HEK293 (cell line): Measurements from ENCODE around the gene SIGLEC5.

Source experiments
- CTCF ChIA-PET: fragments of 350-600 bp; formaldehyde crosslinking; extraction: SDS; loops from one replicate; lab custom pipeline; 2021; ENCODE audit warnings: antibody characterized with exemption; lab: Yijun Ruan, JAX
- POLR2A ChIA-PET: fragments of 300-600 bp; formaldehyde crosslinking; extraction: SDS; loops from one replicate; lab custom pipeline; 2020; ENCODE audit warnings: antibody characterized with exemption, inconsistent platforms; lab: Yijun Ruan, JAX
- H3K27ac ChIP-seq: fragments of 200-500 bp; sonication (Bioruptor generic); 2 replicates; pipeline ENCODE4 v1.5.1; 2014; ENCODE audit warnings: low read depth, low read length, control low read depth, inconsistent platforms; ENCODE audit errors: extremely low read depth
- H3K36me3 ChIP-seq, 2 experiments: fragments of 200-500 bp in 1 of 2; sonication (Bioruptor generic) in 1 of 2; 1 replicate in 1 of 2; 2 replicates in 1 of 2; pipeline ENCODE4 v1.5.1; 2014 to 2017; ENCODE audit warnings: inconsistent platforms in 2 of 2, low read length in 2 of 2; ENCODE audit not compliant: control insufficient read depth in 2 of 2, insufficient read depth in 1 of 2
- H3K4me1 ChIP-seq: fragments of 200-500 bp; sonication (Bioruptor generic); 2 replicates; pipeline ENCODE4 v1.5.1; 2014; ENCODE audit warnings: mild to moderate bottlenecking, low read length, inconsistent platforms; ENCODE audit not compliant: control insufficient read depth, insufficient read depth
- H3K4me3 ChIP-seq: 2 replicates; pipeline ENCODE4 v1.5.1; 2011; ENCODE audit warnings: low read depth, mild to moderate bottlenecking, control low read depth, low read length, moderate library complexity
- H3K9me3 ChIP-seq: fragments of 200-500 bp; sonication (Bioruptor generic); 2 replicates; pipeline ENCODE4 v1.5.1; 2014; ENCODE audit warnings: low read depth, low read length, inconsistent platforms; ENCODE audit not compliant: control insufficient read depth, insufficient read depth
- MZF1 ChIP-seq: fragments of 450-650 bp; formaldehyde crosslinking; IDR thresholded peaks from 2 replicates; pipeline ENCODE4 v1.5.1; 2017; ENCODE audit warnings: missing biosample characterization, missing genetic modification characterization, borderline replicate concordance
- SALL2 ChIP-seq: fragments of 450-650 bp; formaldehyde crosslinking; IDR thresholded peaks from 2 replicates; pipeline ENCODE4 v1.5.0; 2017; ENCODE audit warnings: missing biosample characterization, mild to moderate bottlenecking, missing genetic modification characterization, borderline replicate concordance
- ZBTB48 ChIP-seq: fragments of 450-650 bp; formaldehyde crosslinking; IDR thresholded peaks from 2 replicates; pipeline ENCODE4 v1.5.1; 2016; ENCODE audit warnings: missing biosample characterization, missing genetic modification characterization
- ZEB2 ChIP-seq: fragments of 450-650 bp; formaldehyde crosslinking; IDR thresholded peaks from 2 replicates; pipeline ENCODE4 v1.5.1; 2016; ENCODE audit warnings: missing biosample characterization, missing genetic modification characterization
- ZNF114 ChIP-seq: fragments of 450-650 bp; formaldehyde crosslinking; IDR thresholded peaks from 2 replicates; pipeline ENCODE4 v1.5.0; 2017; ENCODE audit warnings: missing biosample characterization, missing genetic modification characterization
- ZNF132 ChIP-seq: fragments of 450-650 bp; formaldehyde crosslinking; IDR thresholded peaks from 2 replicates; pipeline ENCODE4 v1.5.1; 2017; ENCODE audit warnings: missing biosample characterization, missing genetic modification characterization, borderline replicate concordance
- ZNF174 ChIP-seq: fragments of 450-650 bp; formaldehyde crosslinking; IDR thresholded peaks from 2 replicates; pipeline ENCODE4 v1.5.0; 2017; ENCODE audit warnings: missing biosample characterization, mild to moderate bottlenecking, missing genetic modification characterization
- ZNF202 ChIP-seq: fragments of 450-650 bp; formaldehyde crosslinking; IDR thresholded peaks from 2 replicates; pipeline ENCODE4 v1.5.1; 2016; ENCODE audit warnings: missing biosample characterization, missing genetic modification characterization, borderline replicate concordance
- ZNF324 ChIP-seq: fragments of 450-650 bp; formaldehyde crosslinking; IDR thresholded peaks from 2 replicates; pipeline ENCODE4 v1.5.1; 2016; ENCODE audit warnings: missing biosample characterization, missing genetic modification characterization
- ZNF529 ChIP-seq: fragments of 450-650 bp; formaldehyde crosslinking; IDR thresholded peaks from 2 replicates; pipeline ENCODE4 v1.5.1; 2017; ENCODE audit warnings: missing genetic modification characterization, missing biosample characterization; ENCODE audit not compliant: insufficient replicate concordance
- ZNF548 ChIP-seq: fragments of 450-650 bp; formaldehyde crosslinking; IDR thresholded peaks from 2 replicates; pipeline ENCODE4 v1.5.1; 2016; ENCODE audit warnings: missing biosample characterization, missing genetic modification characterization
- TF ChIP-seq, protein P1 (sequence below): fragments of 450-650 bp; formaldehyde crosslinking; IDR thresholded peaks from 2 replicates; pipeline ENCODE4 v1.5.1; 2017; ENCODE audit warnings: missing biosample characterization, missing genetic modification characterization
- TF ChIP-seq, protein P2 (sequence below): fragments of 450-650 bp; formaldehyde crosslinking; IDR thresholded peaks from 2 replicates; pipeline ENCODE4 v1.5.1; 2016; ENCODE audit warnings: missing biosample characterization, missing genetic modification characterization, borderline replicate concordance
- TF ChIP-seq, protein P3 (sequence below): fragments of 450-650 bp; formaldehyde crosslinking; IDR thresholded peaks from 2 replicates; pipeline ENCODE4 v1.5.0; 2017; ENCODE audit warnings: missing biosample characterization, missing genetic modification characterization, borderline replicate concordance

SIGLEC5 gene

DNA sequence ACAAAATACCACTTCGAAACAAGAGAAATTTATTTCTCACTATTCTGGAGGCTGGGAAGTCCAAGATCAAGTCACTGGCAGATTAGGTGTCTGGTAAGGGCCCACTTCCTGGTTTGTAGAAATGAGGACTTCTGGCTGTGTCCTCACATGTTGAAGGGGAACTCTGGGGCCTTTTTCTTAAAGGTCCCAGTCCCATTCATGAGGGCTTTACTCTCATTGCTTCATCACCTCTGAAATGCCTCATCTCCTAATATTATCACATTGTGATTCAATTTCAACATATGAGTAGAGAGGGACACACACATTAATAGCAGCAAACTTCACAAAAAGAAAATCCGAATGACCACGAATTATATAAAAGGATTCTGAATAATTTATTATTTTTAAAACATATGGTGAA lies 38.0 kb upstream of the SIGLEC5 start (continued):
- TF ChIP-seq, protein P1, sequence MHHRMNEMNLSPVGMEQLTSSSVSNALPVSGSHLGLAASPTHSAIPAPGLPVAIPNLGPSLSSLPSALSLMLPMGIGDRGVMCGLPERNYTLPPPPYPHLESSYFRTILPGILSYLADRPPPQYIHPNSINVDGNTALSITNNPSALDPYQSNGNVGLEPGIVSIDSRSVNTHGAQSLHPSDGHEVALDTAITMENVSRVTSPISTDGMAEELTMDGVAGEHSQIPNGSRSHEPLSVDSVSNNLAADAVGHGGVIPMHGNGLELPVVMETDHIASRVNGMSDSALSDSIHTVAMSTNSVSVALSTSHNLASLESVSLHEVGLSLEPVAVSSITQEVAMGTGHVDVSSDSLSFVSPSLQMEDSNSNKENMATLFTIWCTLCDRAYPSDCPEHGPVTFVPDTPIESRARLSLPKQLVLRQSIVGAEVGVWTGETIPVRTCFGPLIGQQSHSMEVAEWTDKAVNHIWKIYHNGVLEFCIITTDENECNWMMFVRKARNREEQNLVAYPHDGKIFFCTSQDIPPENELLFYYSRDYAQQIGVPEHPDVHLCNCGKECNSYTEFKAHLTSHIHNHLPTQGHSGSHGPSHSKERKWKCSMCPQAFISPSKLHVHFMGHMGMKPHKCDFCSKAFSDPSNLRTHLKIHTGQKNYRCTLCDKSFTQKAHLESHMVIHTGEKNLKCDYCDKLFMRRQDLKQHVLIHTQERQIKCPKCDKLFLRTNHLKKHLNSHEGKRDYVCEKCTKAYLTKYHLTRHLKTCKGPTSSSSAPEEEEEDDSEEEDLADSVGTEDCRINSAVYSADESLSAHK (tag by site-specific recombination), result no peak
- TF ChIP-seq ZNF324, result no peak
- no peak for TF ChIP-seq ZNF114 (tag by site-specific recombination)
- no peak for TF ChIP-seq ZEB2 (tag by site-specific recombination)
- TF ChIP-seq SALL2, result no peak

DNA sequence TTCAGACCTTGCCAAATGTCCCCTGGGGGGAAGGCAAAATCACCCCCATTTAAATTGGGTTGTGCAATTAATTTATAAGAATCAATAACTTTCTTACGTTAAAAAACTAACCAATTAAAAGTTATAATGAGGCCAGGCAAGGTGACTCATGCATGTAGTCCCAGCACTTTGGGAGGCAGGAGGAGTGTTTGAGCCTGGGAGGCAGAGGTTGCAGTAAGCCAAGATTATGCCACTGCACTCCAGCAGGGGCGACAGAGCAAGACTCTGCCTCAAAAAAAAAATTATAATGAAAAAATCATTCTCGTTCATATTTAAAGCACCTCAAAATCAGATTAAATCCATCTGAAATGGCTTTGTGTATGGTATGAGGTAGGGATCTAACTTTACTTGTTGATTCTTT lies 34.8 kb upstream of the SIGLEC5 start:
- Histone ChIP-seq H3K4me1 (no peaks in the 10 kb centered on the region), H3K27ac (no peak overlapping the region), H3K9me3 (no peaks in the 10 kb centered on the region), H3K4me3 (no peak overlapping the region), H3K36me3 (no peaks in the 10 kb centered on the region)
- POLR2A ChIA-PET, result no interaction called here
- CTCF ChIA-PET, result interaction anchor here (0.9 kb wide), 1 partner anchor 11 kb away, joined by 3 read pairs; no protein-coding TSS in a partner anchor
- TF ChIP-seq ZNF132 (tag by site-specific recombination) (no peak), ZNF202 (no peak), ZBTB48 (tag by site-specific recombination) (no peak), MZF1 (no peak), ZNF548 (tag by site-specific recombination) (no peak)
- TF ChIP-seq, protein P2, sequence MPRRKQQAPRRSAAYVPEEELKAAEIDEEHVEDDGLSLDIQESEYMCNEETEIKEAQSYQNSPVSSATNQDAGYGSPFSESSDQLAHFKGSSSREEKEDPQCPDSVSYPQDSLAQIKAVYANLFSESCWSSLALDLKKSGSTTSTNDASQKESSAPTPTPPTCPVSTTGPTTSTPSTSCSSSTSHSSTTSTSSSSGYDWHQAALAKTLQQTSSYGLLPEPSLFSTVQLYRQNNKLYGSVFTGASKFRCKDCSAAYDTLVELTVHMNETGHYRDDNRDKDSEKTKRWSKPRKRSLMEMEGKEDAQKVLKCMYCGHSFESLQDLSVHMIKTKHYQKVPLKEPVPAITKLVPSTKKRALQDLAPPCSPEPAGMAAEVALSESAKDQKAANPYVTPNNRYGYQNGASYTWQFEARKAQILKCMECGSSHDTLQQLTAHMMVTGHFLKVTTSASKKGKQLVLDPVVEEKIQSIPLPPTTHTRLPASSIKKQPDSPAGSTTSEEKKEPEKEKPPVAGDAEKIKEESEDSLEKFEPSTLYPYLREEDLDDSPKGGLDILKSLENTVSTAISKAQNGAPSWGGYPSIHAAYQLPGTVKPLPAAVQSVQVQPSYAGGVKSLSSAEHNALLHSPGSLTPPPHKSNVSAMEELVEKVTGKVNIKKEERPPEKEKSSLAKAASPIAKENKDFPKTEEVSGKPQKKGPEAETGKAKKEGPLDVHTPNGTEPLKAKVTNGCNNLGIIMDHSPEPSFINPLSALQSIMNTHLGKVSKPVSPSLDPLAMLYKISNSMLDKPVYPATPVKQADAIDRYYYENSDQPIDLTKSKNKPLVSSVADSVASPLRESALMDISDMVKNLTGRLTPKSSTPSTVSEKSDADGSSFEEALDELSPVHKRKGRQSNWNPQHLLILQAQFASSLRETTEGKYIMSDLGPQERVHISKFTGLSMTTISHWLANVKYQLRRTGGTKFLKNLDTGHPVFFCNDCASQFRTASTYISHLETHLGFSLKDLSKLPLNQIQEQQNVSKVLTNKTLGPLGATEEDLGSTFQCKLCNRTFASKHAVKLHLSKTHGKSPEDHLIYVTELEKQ, result no peak
- TF ChIP-seq, protein P3, sequence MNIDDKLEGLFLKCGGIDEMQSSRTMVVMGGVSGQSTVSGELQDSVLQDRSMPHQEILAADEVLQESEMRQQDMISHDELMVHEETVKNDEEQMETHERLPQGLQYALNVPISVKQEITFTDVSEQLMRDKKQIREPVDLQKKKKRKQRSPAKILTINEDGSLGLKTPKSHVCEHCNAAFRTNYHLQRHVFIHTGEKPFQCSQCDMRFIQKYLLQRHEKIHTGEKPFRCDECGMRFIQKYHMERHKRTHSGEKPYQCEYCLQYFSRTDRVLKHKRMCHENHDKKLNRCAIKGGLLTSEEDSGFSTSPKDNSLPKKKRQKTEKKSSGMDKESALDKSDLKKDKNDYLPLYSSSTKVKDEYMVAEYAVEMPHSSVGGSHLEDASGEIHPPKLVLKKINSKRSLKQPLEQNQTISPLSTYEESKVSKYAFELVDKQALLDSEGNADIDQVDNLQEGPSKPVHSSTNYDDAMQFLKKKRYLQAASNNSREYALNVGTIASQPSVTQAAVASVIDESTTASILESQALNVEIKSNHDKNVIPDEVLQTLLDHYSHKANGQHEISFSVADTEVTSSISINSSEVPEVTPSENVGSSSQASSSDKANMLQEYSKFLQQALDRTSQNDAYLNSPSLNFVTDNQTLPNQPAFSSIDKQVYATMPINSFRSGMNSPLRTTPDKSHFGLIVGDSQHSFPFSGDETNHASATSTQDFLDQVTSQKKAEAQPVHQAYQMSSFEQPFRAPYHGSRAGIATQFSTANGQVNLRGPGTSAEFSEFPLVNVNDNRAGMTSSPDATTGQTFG (tag by site-specific recombination), result no peak

DNA sequence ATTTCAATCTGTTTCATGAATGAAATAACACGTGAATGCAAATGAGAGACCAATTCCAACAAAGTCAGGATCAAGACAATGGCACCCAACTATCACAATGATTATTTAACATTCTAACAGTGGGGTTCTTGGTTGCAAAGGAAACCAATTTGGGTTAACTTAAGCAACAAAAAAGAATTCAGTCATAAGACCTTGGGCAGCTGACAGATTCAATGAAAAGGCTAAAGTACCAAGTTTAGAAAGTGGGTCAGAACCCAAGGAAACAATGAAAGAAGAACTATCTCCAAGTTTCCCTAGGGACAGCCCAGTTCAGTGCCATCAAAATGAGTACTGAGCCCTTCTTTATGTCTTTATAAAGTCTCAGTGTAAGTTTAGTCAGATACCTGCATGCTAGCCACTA lies 33.9 kb upstream of the SIGLEC5 start:
- Histone ChIP-seq H3K36me3 (no peaks in the 10 kb centered on the region), H3K4me3 (no peak overlapping the region), H3K4me1 (no peaks in the 10 kb centered on the region), H3K27ac (no peak overlapping the region), H3K9me3 (no peaks in the 10 kb centered on the region)
- CTCF ChIA-PET, result interaction anchor here (0.7 to 0.9 kb wide), 2 partner anchors 11 to 345 kb away, joined by 3 read pairs; no protein-coding TSS in a partner anchor
- POLR2A ChIA-PET, result no interaction called here
- TF ChIP-seq ZNF174 (tag by site-specific recombination), result no peak
- no peak for TF ChIP-seq ZNF529 (tag by site-specific recombination)
